IPS-18c (cell line): ENCODE data around the gene FOXK1.
"Not testable (repeated sequence)": the region's sequence is repeated elsewhere in the genome, so short reads cannot be mapped to it uniquely, and the experiment has no call there.

Source experiments
- H3K4me3 ChIP-seq: 2 replicates; pipeline ENCODE4 v1.7.0; 2013; ENCODE audit warnings: low read depth, mild to moderate bottlenecking, low read length, moderate library complexity; ENCODE audit not compliant: insufficient read depth
- H3K9me3 ChIP-seq: one replicate; pipeline ENCODE4 v1.6.1; 2013; ENCODE audit warnings: mild to moderate bottlenecking, low read length, moderate library complexity; ENCODE audit not compliant: control insufficient read depth, insufficient read depth

The FOXK1 gene

DNA sequence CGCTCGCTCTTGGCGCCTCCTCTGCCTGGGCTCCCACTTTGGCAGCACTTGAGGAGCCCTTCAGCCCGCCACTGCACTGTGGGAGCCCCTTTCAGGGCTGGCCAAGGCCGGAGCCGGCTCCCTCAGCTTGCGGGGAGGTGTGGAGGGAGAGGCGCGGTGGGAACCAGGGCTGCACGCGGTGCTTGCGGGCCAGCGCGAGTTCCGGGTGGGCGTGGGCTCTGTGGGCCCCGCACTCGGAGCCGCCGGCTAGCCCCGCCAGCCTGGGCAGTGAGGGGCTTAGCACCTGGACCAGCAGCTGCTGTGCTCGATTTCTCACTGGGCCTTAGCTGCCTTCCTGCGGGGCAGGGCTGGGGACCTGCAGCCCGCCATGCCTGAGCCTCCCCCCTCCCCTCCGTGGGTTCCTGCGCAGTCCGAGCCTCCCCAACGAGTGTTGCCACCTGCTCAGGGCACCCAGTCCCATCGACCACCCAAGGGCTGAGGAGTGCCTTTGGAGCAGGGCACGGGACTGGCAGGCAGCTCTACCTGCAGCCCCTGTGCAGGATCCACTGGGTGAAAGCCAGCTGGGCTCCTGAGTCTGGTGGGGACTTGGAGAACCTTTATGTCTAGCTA lies 111.4 kb downstream of the FOXK1 start:
- H3K9me3 ChIP-seq, H3K4me3 ChIP-seq: not testable (repeated sequence)

- not testable (repeated sequence) for H3K9me3 ChIP-seq
Measured at GRCh38 chr7:4794171-4794570, 112.1 kb downstream of the FOXK1 start.

GRCh38 chr7:4794591-4795350 lies 112.7 kb downstream of the FOXK1 start:
- H3K4me3 ChIP-seq: no peak overlapping the region

More at GRCh38 chr7:4794171-4794570, 112.1 kb downstream of the FOXK1 start:
- not testable (repeated sequence) for H3K4me3 ChIP-seq

DNA sequence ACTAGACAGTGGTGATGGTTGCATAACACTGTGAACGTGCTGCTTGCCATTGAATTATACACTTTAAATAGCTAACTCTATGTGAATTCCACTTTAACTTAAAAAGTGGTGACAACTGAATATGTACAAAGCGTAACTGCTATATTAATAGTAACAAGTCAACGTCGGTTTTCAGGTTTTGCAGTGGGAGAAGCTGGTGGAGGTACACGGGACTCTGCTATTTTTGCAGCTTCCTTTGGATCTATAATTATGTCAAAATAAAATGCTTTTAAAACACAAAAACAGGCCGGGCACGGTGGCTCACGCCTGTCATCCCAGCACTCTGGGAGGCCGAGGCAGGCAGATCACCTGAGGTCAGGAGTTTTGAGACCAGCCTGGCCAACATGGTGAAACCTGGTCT lies 114.4 kb downstream of the FOXK1 start:
- no peak overlapping the region for H3K4me3 ChIP-seq
- no peaks in the 10 kb centered on the region for H3K9me3 ChIP-seq

More at GRCh38 chr7:4794591-4795350, 112.7 kb downstream of the FOXK1 start:
- H3K9me3 ChIP-seq: no peaks in the 10 kb centered on the region

GRCh38 chr7:4797858-4798705 lies 116.0 kb downstream of the FOXK1 start:
- H3K9me3 ChIP-seq: no peaks in the 10 kb centered on the region
- H3K4me3 ChIP-seq: no peak overlapping the region

- Histone ChIP-seq H3K4me3 (no peak overlapping the region), H3K9me3 (no peaks in the 10 kb centered on the region)
Measured at GRCh38 chr7:4798706-4799235, 116.7 kb downstream of the FOXK1 start.

GRCh38 chr7:4799508-4800268 lies 117.6 kb downstream of the FOXK1 start:
- H3K4me3 ChIP-seq: no peak overlapping the region
- no peaks in the 10 kb centered on the region for H3K9me3 ChIP-seq

GRCh38 chr7:4800487-4800886 lies 118.4 kb downstream of the FOXK1 start:
- H3K9me3 ChIP-seq: no peaks in the 10 kb centered on the region
- H3K4me3 ChIP-seq: no peak overlapping the region

DNA sequence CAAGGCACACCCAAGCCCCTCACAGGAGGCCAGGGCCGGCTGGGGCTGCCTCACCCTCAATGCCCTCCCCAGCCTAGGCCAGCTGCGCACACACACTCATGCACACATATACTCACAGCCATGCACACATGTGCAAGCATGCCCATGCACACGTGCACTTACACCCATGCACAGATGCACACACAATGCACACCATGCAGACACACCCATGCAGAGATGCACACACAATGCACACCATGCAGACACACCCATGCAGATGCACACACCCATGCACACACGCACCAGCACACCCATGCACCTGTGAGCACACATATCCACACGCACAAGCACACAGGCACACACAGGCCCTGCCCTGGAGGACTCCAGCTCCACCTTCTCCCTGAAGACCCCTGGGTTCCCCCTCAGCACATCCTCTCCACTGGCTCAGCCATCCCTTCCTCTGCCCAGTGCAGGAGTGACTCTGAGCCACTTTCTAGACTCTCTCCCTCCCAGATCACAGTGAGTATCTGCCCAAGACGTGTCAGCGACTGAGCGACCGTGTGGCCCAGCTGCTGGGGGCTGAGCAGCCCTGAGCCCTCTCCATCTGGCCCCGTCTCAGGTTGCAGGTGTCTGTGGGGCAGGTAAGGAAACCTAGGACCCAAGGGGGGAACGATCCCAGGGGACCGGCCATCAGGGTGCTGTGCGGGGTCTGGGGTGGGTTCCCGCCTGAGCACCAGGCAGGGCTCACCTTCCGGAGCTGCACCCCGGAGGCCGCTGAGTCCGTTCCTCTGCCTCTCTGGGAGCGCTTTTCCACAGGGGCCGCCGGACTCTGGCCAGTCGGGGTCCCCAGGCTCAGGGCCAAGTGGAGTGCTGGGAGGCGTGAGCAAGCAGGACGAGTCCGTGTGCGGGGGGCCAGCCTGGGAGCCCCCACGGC lies 119.1 kb downstream of the FOXK1 start:
- Histone ChIP-seq H3K9me3 (no peaks in the 10 kb centered on the region), H3K4me3 (no peak overlapping the region)

DNA sequence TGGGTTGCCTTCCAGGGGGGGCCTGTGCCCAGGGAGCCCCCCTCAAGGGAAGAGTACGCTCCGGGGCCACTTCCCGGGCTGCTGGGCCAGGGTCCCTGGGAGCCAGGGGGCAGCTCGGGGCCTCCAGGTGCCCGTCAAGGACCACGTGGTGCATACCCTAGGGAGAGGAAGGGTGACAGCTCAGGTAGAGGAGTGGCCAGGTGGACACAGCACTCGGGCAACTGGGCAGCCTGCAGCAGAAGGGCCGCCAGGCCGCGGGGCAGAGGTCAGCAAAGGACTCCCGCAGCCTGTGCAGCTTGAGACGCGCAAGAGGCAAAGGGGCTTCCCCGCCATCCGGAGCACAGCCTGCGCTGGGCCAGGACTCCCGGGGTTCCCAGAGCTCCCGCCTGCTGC lies 119.7 kb downstream of the FOXK1 start:
- Histone ChIP-seq H3K4me3 (no peak overlapping the region), H3K9me3 (no peaks in the 10 kb centered on the region)

DNA sequence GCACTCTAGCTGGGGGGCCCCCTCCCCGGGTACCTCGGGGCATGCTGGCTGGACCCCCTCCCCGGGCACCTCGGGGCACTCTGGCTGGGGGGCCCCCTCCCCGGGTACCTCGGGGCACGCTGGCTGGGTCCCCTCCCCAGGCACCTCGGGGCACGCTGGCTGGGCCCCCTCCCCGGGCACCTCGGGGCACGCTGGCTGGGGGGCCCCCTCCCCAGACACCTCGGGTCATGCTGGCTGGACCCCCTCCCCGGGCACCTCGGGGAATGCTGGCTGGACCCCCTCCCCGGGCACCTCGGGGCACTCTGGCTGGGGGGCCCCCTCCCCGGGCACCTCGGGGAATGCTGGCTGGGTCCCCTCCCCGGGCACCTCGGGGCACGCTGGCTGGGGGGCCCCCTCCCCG lies 120.5 kb downstream of the FOXK1 start:
- H3K4me3 ChIP-seq: not testable (repeated sequence)

GRCh38 chr7:4803397-4804241 lies 121.5 kb downstream of the FOXK1 start:
- Histone ChIP-seq H3K4me3 (no peak overlapping the region), H3K9me3 (no peaks in the 10 kb centered on the region)

More for the DNA sequence above, 120.5 kb downstream of the FOXK1 start:
- not testable (repeated sequence) for H3K9me3 ChIP-seq

DNA sequence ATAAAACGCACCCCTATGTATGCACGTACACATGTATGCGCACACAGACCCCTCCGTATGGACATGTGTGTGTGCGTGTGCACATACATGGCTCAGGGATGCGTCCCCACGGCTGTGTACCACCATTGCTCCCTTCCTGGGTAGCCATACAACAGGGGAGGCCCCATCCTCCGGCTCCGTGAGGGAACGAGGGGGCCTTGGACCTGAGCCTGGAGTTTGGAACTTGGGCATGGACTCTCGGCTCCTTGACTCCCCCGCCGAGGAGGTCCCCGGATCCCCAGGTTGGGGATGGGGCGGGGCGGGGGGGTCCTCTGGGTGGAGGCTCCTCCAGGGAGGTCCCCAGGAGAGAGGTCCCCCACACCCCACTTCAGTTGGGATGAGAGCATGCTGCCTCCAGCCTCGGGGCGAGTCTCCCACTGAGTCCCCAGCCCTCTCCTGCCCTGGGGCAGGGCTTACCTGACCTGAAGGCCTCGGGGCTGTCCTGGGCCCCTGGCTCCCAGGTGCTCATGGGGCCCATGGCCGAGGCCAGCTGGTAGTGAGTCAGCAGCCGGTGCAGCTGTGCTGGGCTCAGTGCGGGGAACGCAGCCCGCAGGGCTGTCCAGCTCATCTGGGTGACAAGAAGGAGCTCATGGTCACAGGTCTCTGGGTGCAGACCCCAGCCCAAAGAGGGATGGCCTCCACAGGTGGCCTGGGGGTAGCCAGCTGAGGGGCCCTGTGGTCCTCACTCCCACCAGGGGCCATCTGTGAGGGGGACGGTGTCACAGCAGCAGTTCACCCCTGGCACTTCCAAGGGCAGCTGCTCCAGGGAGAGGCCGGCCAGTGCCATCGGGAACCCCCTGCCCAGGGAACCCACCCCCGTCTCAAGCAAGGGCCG lies 123.3 kb downstream of the FOXK1 start:
- Histone ChIP-seq H3K4me3 (no peak overlapping the region), H3K9me3 (no peaks in the 10 kb centered on the region)

DNA sequence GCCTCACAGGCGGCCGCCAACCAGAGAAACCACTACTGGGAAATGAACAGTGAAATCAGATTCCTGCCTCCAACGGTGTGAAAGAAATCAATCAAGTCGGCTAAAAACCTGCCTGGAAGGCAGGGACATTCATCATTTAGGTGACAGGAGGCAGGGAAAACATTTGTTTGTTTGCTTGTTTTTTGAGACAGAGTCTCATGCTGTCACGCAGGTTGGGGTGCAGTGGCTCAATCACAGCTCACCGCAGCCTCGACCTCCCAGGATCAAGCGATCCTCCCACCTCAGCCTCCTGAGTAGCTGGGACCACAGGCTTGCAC lies 123.8 kb downstream of the FOXK1 start:
- H3K9me3 ChIP-seq: no peaks in the 10 kb centered on the region
- H3K4me3 ChIP-seq: no peak overlapping the region
